ENCODE data around the gene TANC1. TPM values are rescaled to one million over a fixed set of nuclear protein-coding genes. Genes with fewer than 3 reads are reported as not detected.
A peak's percentile ranks its signal among the peaks of the same experiment; 100 is the strongest.

The TANC1 gene
- total and polyA plus RNA-seq, 3 donors from 2014 or later, result 8.6 to 19.3 (median 16.2) TPM

- H3K4me1 ChIP-seq, result peaks cover 1% of the 10 kb centered on the region
- no peaks in the 10 kb centered on the region for H3K27me3 ChIP-seq
- intact Hi-C loops (cut with DNase I; ENCODE audit: low total_unique reads), result no loop called here
- WGBS, 2 donors, result 91 to 93% methylated on average over 5 of the region's 5 CpGs
- H3K4me3 ChIP-seq, result no peak overlapping the region
- H3K36me3 ChIP-seq (ENCODE audit: low read depth, missing control alignments), result no peaks in the 10 kb centered on the region
- DNase-seq, result no peak
- H3K27ac ChIP-seq, result no peak overlapping the region
- TF ChIP-seq CTCF (IDR thresholded peaks at IDR 0.05) (no peak), POLR2A (IDR thresholded peaks at IDR 0.05) (no peak)
- H3K9me3 ChIP-seq, result no peaks in the 10 kb centered on the region
Measured at GRCh38 chr2:158965107-158965506, 3.3 kb upstream of the TANC1 start.

DNA sequence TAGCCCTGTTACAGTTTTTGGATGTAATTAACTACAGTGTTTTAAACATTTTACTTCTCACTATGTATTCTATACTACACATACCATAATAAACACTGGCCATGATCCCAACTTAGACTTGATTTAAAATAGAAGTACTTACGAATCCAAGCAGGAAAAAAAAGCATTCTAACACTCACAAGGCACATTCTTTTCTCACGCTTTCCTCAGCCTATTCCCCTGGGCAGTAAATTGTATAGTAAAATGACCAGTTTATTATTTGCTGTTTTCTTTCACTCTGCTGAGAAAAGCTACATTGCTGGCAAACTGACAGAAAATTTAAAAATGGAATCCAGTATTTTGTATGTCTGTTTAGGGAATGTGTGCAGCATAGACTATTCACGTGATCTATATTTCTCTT is 2.8 kb upstream of the TANC1 start:
- no peak for TF ChIP-seq CTCF (IDR thresholded peaks at IDR 0.05)
- TF ChIP-seq POLR2A (IDR thresholded peaks at IDR 0.05), result no peak
- Histone ChIP-seq H3K27ac (no peak overlapping the region), H3K9me3 (no peaks in the 10 kb centered on the region), H3K4me1 (peaks cover 5% of the 10 kb centered on the region), H3K27me3 (no peaks in the 10 kb centered on the region), H3K4me3 (no peak overlapping the region), H3K36me3 (ENCODE audit: low read depth, missing control alignments) (no peaks in the 10 kb centered on the region)
- 81 to 84% methylated on average over 3 of the region's 3 CpGs for WGBS, 2 donors
- DNase-seq, result no peak
- intact Hi-C loops (cut with DNase I; ENCODE audit: low total_unique reads), result no loop called here

DNA sequence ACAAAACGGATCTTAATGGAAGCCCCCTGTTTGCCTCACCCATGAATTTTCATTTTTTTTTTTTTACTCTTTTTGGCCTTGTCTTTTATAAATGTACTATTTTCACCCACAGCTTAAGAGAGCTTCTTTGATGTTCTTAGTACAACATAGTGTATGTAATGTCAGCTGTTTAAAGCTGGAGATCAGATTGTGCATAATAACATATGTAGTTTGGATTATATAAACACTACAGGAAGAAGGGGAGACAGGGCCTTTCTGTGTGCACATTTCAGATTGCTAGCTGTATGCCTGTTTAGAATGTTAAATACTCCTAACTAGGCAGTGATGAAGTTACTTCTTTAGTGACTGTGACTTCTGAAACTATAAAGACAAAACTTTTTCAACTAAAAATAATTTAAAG is 2.1 kb upstream of the TANC1 start:
- H3K9me3 ChIP-seq, result no peaks in the 10 kb centered on the region
- peaks cover 5% of the 10 kb centered on the region for H3K4me1 ChIP-seq
- intact Hi-C loops (cut with DNase I; ENCODE audit: low total_unique reads), result no loop called here
- 79 to 89% methylated on average over 1 of the region's 1 CpG for WGBS, 2 donors
- DNase-seq, result no peak
- H3K27ac ChIP-seq, result no peak overlapping the region
- H3K4me3 ChIP-seq, result no peak overlapping the region
- no peaks in the 10 kb centered on the region for H3K27me3 ChIP-seq
- H3K36me3 ChIP-seq (ENCODE audit: low read depth, missing control alignments), result no peaks in the 10 kb centered on the region
- no peak for TF ChIP-seq CTCF (IDR thresholded peaks at IDR 0.05)
- no peak for TF ChIP-seq POLR2A (IDR thresholded peaks at IDR 0.05)

DNA sequence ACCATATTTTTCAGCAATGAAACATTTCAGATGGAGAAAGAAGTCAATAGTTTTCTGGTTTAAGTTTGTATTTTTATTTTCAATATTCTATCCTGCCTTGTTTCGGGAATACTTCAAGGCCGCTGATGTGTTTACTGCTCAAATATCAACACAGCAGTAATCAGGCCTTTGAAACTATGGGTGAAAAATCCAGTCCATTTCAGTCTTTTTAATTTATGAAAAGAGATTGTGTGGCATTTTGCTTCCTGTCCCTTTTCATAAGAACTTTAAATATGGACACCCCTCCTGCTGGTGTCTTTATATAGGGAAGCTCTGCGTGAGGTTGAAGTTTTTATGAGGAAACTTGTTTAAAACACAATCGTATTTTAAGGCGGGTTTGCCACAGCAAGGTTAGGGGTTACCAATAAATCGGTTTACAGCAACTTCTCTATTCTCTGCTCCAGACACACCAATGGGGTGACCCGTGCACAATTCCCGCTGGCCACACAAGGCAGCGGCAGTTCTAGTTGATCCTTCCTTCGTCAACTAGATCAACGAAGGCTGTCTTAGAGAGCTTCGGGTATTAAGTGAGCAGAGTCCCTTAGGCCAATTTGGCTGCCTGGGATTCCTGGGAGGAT is 1.2 kb upstream of the TANC1 start:
- H3K4me1 ChIP-seq, result peaks cover 5% of the 10 kb centered on the region
- no peaks in the 10 kb centered on the region for H3K9me3 ChIP-seq
- H3K4me3 ChIP-seq, result peak overlapping the region in 1 of 2 donors; percentile 87
- H3K36me3 ChIP-seq (ENCODE audit: low read depth, missing control alignments), result no peaks in the 10 kb centered on the region
- WGBS, 2 donors, result 24 to 33% methylated on average over 12 of the region's 12 CpGs
- peak overlapping the region; percentile 86 to 92 for H3K27ac ChIP-seq
- intact Hi-C loops (cut with DNase I; ENCODE audit: low total_unique reads), result no loop called here
- H3K27me3 ChIP-seq, result no peaks in the 10 kb centered on the region
- TF ChIP-seq POLR2A (IDR thresholded peaks at IDR 0.05) (no peak), CTCF (IDR thresholded peaks at IDR 0.05) (no peak)
- DNase-seq, result peak; percentile 26

DNA sequence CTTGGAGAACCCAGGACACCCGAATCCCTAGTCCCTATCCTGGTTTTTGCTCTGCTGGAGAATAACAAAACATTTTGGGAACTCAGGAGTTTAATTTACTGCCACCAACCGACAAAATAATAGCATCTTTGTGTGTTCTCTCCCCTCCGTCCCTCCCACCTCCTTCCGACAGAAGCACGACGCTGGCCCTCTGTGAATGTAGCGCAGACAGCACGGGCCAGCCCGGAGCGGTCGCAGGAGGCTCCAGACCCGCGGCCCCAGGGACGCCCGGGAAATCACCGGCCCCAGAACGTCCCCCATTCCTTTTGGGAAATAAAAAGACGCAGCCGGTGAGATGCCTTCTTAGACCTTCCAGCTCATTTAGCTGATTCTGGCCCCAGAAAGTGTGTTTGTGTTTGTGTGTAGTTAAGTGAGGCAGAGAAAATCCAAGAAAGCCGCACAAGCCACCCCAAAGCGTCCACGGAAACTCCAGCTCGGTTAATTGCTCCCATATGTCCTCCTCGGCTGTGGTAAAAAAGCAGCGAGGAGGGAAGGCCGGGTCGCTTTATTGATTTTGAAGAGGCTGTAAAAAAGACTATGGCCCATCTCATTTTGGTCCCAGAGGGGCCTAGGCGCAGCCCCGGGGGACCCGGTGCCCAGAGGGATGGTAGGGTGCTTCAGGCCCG is 577 bp upstream of the TANC1 start:
- Histone ChIP-seq H3K36me3 (ENCODE audit: low read depth, missing control alignments) (no peaks in the 10 kb centered on the region), H3K9me3 (no peaks in the 10 kb centered on the region), H3K4me3 (peak overlapping the region; percentile 67 to 87), H3K27me3 (no peaks in the 10 kb centered on the region), H3K4me1 (peaks cover 5% of the 10 kb centered on the region), H3K27ac (peak overlapping the region; percentile 86 to 92)
- 0 to 1% methylated on average over 25 to 31 of the region's 31 CpGs for WGBS, 2 donors
- peak; percentile 63 for DNase-seq
- intact Hi-C loops (cut with DNase I; ENCODE audit: low total_unique reads), result no loop called here
- TF ChIP-seq CTCF (IDR thresholded peaks at IDR 0.05), result no peak
- TF ChIP-seq POLR2A (IDR thresholded peaks at IDR 0.05), result no peak

Measured in testis (tissue), 3 donors.